Smooth muscle cell (in vitro differentiated cells): ENCODE measurements around the gene PARD6G. TPM values are rescaled to one million over a fixed set of nuclear protein-coding genes. Genes with fewer than 3 reads are reported as not detected.

Source experiments
- DNase-seq: peaks from one replicate; lab custom pipeline; 2025; ENCODE audit not compliant: unreplicated experiment; lab: John Stamatoyannopoulos, UW
- H2AFZ ChIP-seq: fragments of 200-600 bp; sonication (generic); 2 replicates; pipeline ENCODE4 v1.6.0; 2016; ENCODE audit warnings: antibody characterized with exemption, low read depth, mild to moderate bottlenecking
- H3F3A ChIP-seq: fragments of 200-600 bp; sonication (generic); 2 replicates; pipeline ENCODE4 v1.6.0; 2017; ENCODE audit warnings: antibody characterized with exemption, low read depth
- H3K27ac ChIP-seq: fragments of 200-600 bp; sonication (generic); 2 replicates; pipeline ENCODE4 v1.5.1; 2016; ENCODE audit warnings: low read depth, mild to moderate bottlenecking
- H3K27me3 ChIP-seq: fragments of 200-600 bp; sonication (generic); 2 replicates; pipeline ENCODE4 v1.6.1; 2016; ENCODE audit warnings: low read depth, mild to moderate bottlenecking
- H3K36me3 ChIP-seq: fragments of 200-600 bp; sonication (generic); 2 replicates; pipeline ENCODE4 v1.5.1; 2016; ENCODE audit warnings: low read depth
- H3K4me1 ChIP-seq: fragments of 200-600 bp; sonication (generic); 2 replicates; pipeline ENCODE4 v1.5.1; 2016; ENCODE audit warnings: low read depth
- H3K4me2 ChIP-seq: fragments of 200-600 bp; sonication (generic); 2 replicates; pipeline ENCODE4 v1.6.0; 2016; ENCODE audit warnings: mild to moderate bottlenecking
- H3K4me3 ChIP-seq: fragments of 200-600 bp; sonication (generic); 2 replicates; pipeline ENCODE4 v1.5.1; 2016; ENCODE audit warnings: mild to moderate bottlenecking
- H3K79me2 ChIP-seq: fragments of 200-600 bp; sonication (generic); 2 replicates; pipeline ENCODE4 v1.6.0; 2016; ENCODE audit warnings: low read depth, mild to moderate bottlenecking
- H3K9ac ChIP-seq: fragments of 200-600 bp; sonication (generic); 2 replicates; pipeline ENCODE4 v1.6.0; 2016; ENCODE audit warnings: low read depth
- H3K9me3 ChIP-seq: fragments of 200-600 bp; sonication (generic); replicated peaks from 2 replicates; pipeline ENCODE4 v1.5.1; 2016; ENCODE audit warnings: low read depth
- H4K20me1 ChIP-seq: fragments of 200-600 bp; sonication (generic); 2 replicates; pipeline ENCODE4 v1.6.0; 2016; ENCODE audit warnings: low read depth
- WGBS: methylation state at CpG from one replicate; pipeline ENCODE4 v1.1.7; 2016; ENCODE audit warnings: low lambda C conversion rate; 5-methylcytosine and 5-hydroxymethylcytosine counted together
- polyA plus RNA-seq: library from polyadenylated mRNA; unstranded; fragments of >200 nt; fragmentation: Nextera tagmentation; extraction: Ambion mirVana; gene quantifications from 2 replicates; pipeline ENCODE4 v1.2.1, GENCODE V29; 2016
- total RNA-seq: library from RNA; depleted of rRNA; stranded (reverse); fragments of >200 nt; gene quantifications from 2 replicates; pipeline ENCODE4 v1.2.3, GENCODE V29; 2014
- TF ChIP-seq, protein P1 (sequence below): fragments of 200-600 bp; sonication (generic); IDR thresholded peaks from 2 replicates; pipeline ENCODE4 v1.5.1; 2017; ENCODE audit warnings: borderline replicate concordance, mild to moderate bottlenecking, antibody characterized with exemption; ENCODE audit not compliant: insufficient read depth, poor library complexity, severe bottlenecking

PARD6G gene
- total and polyA plus RNA-seq, 2 experiments from 2014 or later = 19.8 to 19.9 TPM

DNA sequence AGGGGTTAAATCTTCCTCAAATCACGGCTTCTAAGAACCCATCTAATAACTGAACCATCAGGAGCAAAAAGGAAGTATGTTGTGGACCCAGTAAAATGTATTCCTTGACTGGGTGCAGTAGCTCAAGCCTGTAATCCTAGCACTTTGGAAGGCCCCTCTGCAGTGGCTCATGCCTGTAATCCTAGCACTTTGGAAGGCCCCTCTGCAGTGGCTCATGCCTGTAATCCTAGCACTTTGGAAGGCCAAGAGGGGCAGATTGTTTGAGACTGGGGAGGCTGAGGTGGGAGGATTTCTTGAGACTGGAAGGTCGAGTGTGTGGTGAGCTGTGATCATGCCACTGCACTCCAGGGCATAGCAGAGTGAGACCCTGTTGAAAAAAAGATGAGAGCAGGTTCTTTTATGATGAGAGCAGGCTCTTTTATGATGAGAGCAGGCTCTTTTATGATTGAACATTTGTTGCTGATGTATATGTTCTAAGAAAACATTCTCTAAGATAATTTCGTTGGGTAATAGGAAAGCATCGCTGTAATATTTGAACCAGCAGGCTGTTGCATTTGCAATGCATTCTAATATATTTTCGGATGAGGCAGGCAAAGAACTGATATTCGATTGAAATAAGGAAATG, 3.5 kb upstream of the PARD6G start:
- Histone ChIP-seq H4K20me1 (no peaks in the 10 kb centered on the region), H3K79me2 (peaks cover 5% of the 10 kb centered on the region), H3K27ac (no peak overlapping the region), H3K4me3 (no peak overlapping the region), H2AFZ (no peak overlapping the region), H3K36me3 (no peaks in the 10 kb centered on the region), H3K27me3 (no peaks in the 10 kb centered on the region), H3K9ac (no peak overlapping the region), H3K4me1 (no peaks in the 10 kb centered on the region), H3K4me2 (no peak overlapping the region), H3F3A (peaks cover 3% of the 10 kb centered on the region), H3K9me3 (no peaks in the 10 kb centered on the region)
- DNase-seq = no peak
- TF ChIP-seq, protein P1, sequence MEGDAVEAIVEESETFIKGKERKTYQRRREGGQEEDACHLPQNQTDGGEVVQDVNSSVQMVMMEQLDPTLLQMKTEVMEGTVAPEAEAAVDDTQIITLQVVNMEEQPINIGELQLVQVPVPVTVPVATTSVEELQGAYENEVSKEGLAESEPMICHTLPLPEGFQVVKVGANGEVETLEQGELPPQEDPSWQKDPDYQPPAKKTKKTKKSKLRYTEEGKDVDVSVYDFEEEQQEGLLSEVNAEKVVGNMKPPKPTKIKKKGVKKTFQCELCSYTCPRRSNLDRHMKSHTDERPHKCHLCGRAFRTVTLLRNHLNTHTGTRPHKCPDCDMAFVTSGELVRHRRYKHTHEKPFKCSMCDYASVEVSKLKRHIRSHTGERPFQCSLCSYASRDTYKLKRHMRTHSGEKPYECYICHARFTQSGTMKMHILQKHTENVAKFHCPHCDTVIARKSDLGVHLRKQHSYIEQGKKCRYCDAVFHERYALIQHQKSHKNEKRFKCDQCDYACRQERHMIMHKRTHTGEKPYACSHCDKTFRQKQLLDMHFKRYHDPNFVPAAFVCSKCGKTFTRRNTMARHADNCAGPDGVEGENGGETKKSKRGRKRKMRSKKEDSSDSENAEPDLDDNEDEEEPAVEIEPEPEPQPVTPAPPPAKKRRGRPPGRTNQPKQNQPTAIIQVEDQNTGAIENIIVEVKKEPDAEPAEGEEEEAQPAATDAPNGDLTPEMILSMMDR = no peak
- WGBS = 67% methylated on average over 6 of the region's 6 CpGs

DNA sequence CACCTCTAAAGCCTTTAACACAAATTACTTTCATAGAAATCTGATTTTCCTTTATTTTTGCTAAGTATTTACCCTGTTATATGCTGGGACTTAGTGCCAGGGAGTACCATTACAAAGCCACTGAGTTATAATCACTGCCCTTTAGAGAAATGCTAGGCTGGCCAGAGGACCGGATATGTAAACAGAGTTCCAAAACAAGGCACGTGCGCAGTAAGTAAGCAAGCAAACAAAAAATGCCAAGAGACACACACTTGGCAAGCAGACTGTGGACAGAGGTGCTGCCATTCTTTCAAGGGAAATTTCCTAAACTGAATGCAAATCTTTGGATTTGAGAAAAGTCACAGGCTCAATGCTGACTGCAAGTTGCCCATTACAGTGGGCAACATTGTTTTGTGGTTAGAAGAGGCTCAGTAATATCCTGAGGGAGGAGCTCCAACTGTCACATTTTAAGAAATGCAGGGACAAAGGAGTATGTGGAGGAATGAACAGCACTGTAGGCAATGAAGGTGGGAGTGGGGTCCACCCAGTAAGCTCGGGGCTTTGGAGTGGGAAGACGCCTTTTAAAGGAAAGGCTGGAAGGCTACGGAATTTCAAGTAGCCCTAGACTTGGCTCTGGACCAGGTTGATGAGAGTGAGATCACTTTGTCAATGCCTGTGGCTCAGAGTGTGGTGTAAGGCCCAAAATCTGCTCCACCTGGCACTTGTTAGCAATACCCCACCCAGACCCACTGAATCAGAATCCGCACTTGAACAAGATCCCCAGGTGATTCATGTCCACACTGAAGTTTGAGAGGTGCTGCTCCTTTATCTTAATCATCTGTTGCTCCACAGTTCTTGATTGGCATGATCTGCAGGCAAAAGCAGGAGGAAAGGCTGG, 2.1 kb upstream of the PARD6G start:
- no peaks in the 10 kb centered on the region for H3K27me3 ChIP-seq
- H3F3A ChIP-seq = peaks cover 3% of the 10 kb centered on the region
- H3K4me1 ChIP-seq = no peaks in the 10 kb centered on the region
- H3K79me2 ChIP-seq = peaks cover 14% of the 10 kb centered on the region
- TF ChIP-seq, protein P1 = no peak
- H3K4me3 ChIP-seq = no peak overlapping the region
- H4K20me1 ChIP-seq = peaks cover 10% of the 10 kb centered on the region
- 79% methylated on average over 7 of the region's 7 CpGs for WGBS
- H3K4me2 ChIP-seq = no peak overlapping the region
- no peaks in the 10 kb centered on the region for H3K9me3 ChIP-seq
- H2AFZ ChIP-seq = no peak overlapping the region
- DNase-seq = no peak
- no peaks in the 10 kb centered on the region for H3K36me3 ChIP-seq
- H3K9ac ChIP-seq = no peak overlapping the region
- H3K27ac ChIP-seq = no peak overlapping the region

DNA sequence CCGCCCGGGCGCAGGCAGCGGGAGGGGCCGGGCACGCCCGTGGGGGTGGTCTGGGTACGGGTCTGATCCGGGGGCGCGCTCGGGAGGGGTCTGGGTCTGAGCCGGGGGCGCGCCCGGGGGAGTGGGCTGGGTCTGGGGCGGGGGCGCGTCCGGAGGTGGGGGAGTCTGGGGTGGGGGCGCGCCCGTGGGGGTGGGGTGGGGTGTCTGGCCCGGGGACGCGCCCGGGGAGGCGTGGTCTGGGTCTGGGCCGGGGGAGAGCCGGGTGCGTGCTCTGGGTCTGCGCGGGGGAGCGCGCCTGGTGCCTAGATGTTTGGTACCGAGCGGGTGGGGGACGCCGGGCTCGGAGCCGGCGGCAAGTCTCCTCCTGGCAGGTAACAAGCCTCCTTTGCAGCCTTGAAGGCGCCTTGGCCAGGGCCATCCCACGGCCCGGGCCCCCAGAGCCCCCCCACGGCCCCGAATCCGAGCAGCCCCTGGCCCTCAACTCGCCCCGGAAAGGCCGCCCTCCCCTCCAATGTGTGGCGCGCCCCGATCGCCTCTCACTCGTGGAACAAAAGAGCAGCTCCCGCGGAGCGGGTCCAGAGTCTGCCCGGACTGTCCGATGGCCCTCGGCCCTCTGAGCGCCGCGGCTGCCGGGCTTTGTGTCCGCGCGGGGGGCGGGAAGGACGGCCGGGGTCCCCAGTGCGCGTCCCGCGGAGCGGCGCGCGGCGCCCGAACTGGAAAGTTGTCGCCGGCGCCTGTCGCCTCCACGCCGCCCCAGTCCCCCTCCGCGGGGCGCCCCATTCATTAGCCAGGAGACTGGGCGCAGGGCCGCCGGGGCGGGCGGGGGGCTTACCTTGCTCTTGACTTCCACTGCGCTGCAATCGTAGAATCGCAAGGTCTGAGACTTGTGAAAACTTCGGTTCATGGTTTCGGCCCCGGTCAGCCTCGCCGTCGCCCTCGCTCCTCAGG, 595 bp downstream of the PARD6G start:
- H4K20me1 ChIP-seq = peaks cover 38% of the 10 kb centered on the region
- H3K9ac ChIP-seq = peak overlapping the region; percentile 85
- peaks cover 37% of the 10 kb centered on the region for H3K79me2 ChIP-seq
- no peaks in the 10 kb centered on the region for H3K36me3 ChIP-seq
- peak overlapping the region; percentile 96 for H3K4me2 ChIP-seq
- TF ChIP-seq, protein P1 = no peak
- H3K4me1 ChIP-seq = no peaks in the 10 kb centered on the region
- WGBS = under 1% methylated on average over 43 of the region's 106 CpGs
- no peaks in the 10 kb centered on the region for H3K27me3 ChIP-seq
- H3F3A ChIP-seq = peaks cover under 1% of the 10 kb centered on the region
- peak; percentile 43 for DNase-seq
- peak overlapping the region; percentile 95 for H2AFZ ChIP-seq
- peak overlapping the region; percentile 99 for H3K4me3 ChIP-seq
- no peak overlapping the region for H3K27ac ChIP-seq
- H3K9me3 ChIP-seq = no peaks in the 10 kb centered on the region
